Activated CD4-positive, alpha-beta memory T cell treated with anti-CD3 and anti-CD28 coated beads for 36 hours (primary cell): ENCODE measurements around the gene HOTAIR. TPM values are rescaled to one million over a fixed set of nuclear protein-coding genes. Genes with fewer than 3 reads are reported as not detected.

Experiments used
- CTCF ChIA-PET: fragments of 350-600 bp; sonication (Branson Sonifier 250); formaldehyde crosslinking; loops from one replicate; lab custom pipeline; 2021; ENCODE audit warnings: antibody characterized with exemption, inconsistent platforms; lab: Charles Lee
- POLR2A ChIA-PET: fragments of 350-600 bp; sonication (Branson Sonifier 250); formaldehyde crosslinking; loops from one replicate; lab custom pipeline; 2021; ENCODE audit warnings: antibody characterized with exemption; lab: Charles Lee
- DNase-seq: peaks from one replicate; pipeline ENCODE4 v3.0.0-alpha.2; 2020
- H3K27ac Mint-ChIP-seq: one replicate; pipeline ENCODE4 v1.8.0; 2021; ENCODE audit warnings: mixed read lengths
- H3K27me3 Mint-ChIP-seq: one replicate; pipeline ENCODE4 v1.8.0; 2021; ENCODE audit warnings: mixed read lengths
- H3K36me3 Mint-ChIP-seq: one replicate; pipeline ENCODE4 v1.8.0; 2021; ENCODE audit warnings: mixed read lengths
- H3K4me1 Mint-ChIP-seq: one replicate; pipeline ENCODE4 v1.8.0; 2021; ENCODE audit warnings: low read depth, mixed read lengths
- H3K4me3 Mint-ChIP-seq: one replicate; pipeline ENCODE4 v1.8.0; 2021; ENCODE audit warnings: mild to moderate bottlenecking, mixed read lengths
- H3K9me3 Mint-ChIP-seq: one replicate; pipeline ENCODE4 v1.8.0; 2021; ENCODE audit warnings: mixed read lengths
- intact Hi-C: fragments of 100-400 bp; cut with micrococcal nuclease; formaldehyde crosslinking; loops from one replicate; pipeline ENCODE4 v1.15.1; 2023
- total RNA-seq, 2 experiments: library from RNA; stranded (reverse); gene quantifications; one replicate each; pipeline ENCODE4 v1.2.3, GENCODE V29; 2021

HOTAIR gene
- total RNA-seq, 2 experiments from 2014 or later: not detected

DNA sequence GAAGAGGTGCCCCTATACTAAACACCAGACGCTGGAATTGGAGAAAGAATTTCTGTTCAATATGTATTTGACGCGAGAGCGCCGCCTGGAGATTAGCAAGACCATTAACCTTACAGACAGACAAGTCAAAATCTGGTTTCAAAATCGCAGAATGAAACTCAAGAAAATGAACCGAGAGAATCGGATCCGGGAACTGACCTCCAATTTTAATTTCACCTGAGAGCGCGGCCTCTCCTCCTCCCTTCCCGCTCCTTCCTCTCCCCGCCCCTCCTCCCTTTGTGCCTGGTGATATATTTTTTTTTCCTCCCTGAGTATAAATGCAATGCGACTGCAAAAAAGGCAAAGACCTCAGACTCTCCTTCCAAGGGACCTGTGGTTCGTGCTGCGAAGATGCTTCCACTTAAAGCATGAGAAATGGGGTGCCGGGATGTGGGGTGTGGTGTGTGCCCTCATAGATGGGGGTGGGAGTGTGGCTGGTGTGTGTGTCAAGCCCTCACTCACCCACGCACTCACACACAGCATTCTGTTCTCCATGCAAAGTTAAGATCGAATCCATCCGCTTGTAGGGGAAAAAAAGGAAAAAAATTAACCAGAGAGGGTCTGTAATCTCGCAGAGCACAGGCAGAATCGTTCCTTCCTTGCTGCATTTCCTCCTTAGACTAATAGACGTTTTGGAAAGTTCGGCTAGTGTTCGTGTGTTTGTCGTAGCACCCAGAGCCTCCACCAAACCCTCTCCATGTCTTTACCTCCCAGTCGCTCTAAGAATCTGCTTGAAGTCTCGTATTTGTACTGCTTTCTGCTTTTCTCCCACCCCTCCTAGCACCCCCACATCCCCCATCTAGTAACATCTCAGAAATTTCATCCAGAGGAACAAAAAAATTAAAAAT lies 14.7 kb upstream of the HOTAIR start:
- Mint-ChIP-seq H3K36me3 (peaks cover 2% of the 10 kb centered on the region), H3K4me3 (no peak overlapping the region), H3K9me3 (no peaks in the 10 kb centered on the region), H3K27ac (no peak overlapping the region), H3K4me1 (peaks cover 39% of the 10 kb centered on the region), H3K27me3 (peaks cover 89% of the 10 kb centered on the region)
- ChIA-PET POLR2A (no interaction called here), CTCF (interaction anchor here (2.5 to 5.8 kb wide), 4 partner anchors 17 to 243 kb away, joined by 6 to 46 read pairs (median 12); no protein-coding TSS in a partner anchor)
- intact Hi-C loops: loop anchor here (2.0 to 5.0 kb wide), 3 partner anchors 15 to 63 kb away; partner anchors contain the start of genes HOTAIR, HOXC12 and HOXC4
- peak; percentile 53 for DNase-seq

GRCh38 chr12:53988541-53989226 lies 13.9 kb upstream of the HOTAIR start:
- DNase-seq: no peak
- no peak overlapping the region for H3K4me3 Mint-ChIP-seq
- H3K4me1 Mint-ChIP-seq: peaks cover 33% of the 10 kb centered on the region
- no peak overlapping the region for H3K27ac Mint-ChIP-seq
- H3K36me3 Mint-ChIP-seq: no peaks in the 10 kb centered on the region
- no peaks in the 10 kb centered on the region for H3K9me3 Mint-ChIP-seq
- ChIA-PET CTCF (interaction anchor here (0.6 to 5.8 kb wide), 11 partner anchors 8 to 242 kb away, joined by 3 to 46 read pairs (median 4); partner anchors contain the start of gene HOXC8), POLR2A (no interaction called here)
- intact Hi-C loops: loop anchor here (2.0 to 5.0 kb wide), 2 partner anchors 14 to 36 kb away; partner anchors contain the start of genes HOTAIR and HOXC12
- H3K27me3 Mint-ChIP-seq: peaks cover 88% of the 10 kb centered on the region

DNA sequence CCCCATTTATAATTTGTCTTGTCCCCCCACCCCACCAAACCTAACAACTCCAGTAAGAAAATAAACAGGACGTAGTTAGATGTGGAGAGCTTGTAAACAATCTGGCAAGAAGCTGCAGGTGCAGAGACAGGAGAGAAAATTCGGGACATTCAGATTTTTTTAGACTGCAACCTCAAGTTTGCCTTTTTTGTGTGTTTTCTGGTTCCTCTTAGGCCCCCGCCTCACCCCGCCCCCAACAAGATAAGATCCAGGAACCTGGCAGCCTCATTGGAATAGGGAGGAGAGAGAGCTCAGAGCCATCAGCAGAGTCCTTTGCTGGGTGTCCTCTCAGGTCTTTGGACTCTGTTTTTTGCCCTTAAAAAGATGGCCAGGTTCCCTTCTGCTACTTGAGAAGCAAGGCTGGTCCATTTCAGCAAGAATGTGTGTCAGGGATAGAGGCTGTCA lies 13.1 kb upstream of the HOTAIR start:
- Mint-ChIP-seq H3K9me3 (no peaks in the 10 kb centered on the region), H3K27ac (no peak overlapping the region), H3K36me3 (no peaks in the 10 kb centered on the region), H3K4me3 (no peak overlapping the region), H3K4me1 (peaks cover 30% of the 10 kb centered on the region), H3K27me3 (peaks cover 88% of the 10 kb centered on the region)
- CTCF ChIA-PET: interaction anchor here (0.6 to 5.8 kb wide), 15 partner anchors 11 to 241 kb away, joined by 3 to 46 read pairs (median 4); partner anchors contain the start of gene HOXC8
- no peak for DNase-seq
- POLR2A ChIA-PET: no interaction called here
- intact Hi-C loops: loop anchor here (2.0 to 5.0 kb wide), 2 partner anchors 13 to 36 kb away; partner anchors contain the start of genes HOTAIR and HOXC12

DNA sequence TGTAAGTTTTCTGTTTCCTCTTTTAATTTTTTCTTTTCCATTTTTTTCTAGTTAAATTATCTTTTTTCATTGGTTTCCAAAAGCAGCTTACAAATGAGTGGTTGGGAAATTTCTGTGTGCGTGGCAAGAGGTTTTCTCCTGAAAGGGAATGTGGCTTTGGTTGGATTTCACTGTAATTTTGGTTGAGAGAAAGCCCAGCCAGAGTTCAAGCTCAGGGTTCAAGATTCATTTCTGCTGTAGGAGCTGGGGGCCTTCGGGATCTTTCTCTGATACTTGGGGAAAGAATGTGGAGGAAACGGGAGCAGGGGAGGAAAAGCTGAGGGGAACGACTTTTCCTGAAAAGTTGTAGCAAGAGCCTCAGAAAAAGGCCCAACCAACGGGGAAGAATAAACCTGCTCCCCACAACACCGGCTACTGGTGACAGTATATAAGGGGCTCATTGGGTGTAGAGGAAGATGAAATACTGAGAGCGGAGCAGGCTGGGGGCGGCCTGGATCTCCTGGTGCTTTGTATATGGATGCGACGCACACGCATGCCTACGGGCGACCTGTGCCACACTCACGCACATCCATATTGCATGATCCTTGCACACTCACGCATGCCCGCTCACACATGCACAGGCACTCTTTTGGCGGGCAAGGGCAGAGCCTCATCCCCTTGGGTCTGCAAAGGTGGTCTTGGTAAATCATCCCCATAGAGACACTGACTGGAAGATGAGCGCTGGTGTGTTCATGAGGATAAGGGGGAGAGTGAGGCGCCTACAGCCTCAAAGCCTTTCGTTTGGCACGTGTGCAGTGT lies 12.1 kb upstream of the HOTAIR start:
- H3K9me3 Mint-ChIP-seq: no peaks in the 10 kb centered on the region
- ChIA-PET CTCF (interaction anchor here (0.8 to 5.8 kb wide), 10 partner anchors 9 to 240 kb away, joined by 3 to 46 read pairs (median 14); partner anchors contain the start of gene SMUG1), POLR2A (no interaction called here)
- no peak overlapping the region for H3K4me3 Mint-ChIP-seq
- H3K27ac Mint-ChIP-seq: no peak overlapping the region
- peaks cover 30% of the 10 kb centered on the region for H3K4me1 Mint-ChIP-seq
- peaks cover 87% of the 10 kb centered on the region for H3K27me3 Mint-ChIP-seq
- no peaks in the 10 kb centered on the region for H3K36me3 Mint-ChIP-seq
- intact Hi-C loops: loop anchor here (5.0 kb wide), 1 partner anchor 35 kb away; the partner anchor contains the start of gene HOXC12
- no peak for DNase-seq

DNA sequence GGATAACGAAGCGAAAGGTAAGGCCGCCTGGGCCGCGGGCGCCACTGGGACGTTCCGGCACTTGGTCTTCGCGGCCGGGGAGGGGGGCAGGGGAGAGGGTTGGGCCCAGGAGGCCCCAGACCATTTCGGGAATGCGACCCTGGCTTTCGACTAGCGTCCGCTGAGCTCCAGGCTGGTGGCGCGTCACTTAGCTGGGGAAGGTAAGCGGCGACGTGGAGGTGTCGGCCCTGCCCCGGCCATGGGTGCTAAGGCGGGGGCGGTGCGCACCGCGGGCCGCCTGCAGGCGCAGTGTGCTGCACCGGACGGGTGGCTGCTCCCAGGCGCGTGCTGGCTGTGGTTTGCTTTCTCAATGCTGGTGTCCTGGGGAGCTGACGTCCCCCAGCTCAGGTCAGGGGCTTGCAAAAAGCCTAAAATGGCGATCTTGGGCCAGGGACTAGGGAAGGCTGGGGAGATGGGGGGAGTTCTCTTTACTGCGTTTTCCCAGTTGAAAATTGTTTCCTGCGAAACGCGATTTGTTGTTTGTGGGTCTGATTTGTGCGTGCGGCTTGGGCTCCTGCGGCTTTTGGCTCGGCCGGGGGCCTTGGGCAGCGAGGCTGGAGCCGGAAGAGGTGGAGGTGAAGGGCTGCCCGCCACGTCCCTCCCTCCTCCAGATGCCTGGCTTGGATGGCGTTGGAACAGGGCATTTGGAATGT lies 11.4 kb upstream of the HOTAIR start:
- CTCF ChIA-PET: interaction anchor here (0.8 to 5.8 kb wide), 16 partner anchors 10 to 413 kb away, joined by 3 to 46 read pairs (median 7); partner anchors contain the start of genes HOXC5 and SMUG1
- POLR2A ChIA-PET: interaction anchor here (0.6 kb wide), 1 partner anchor 234 kb away, joined by 3 read pairs; no protein-coding TSS in a partner anchor
- Mint-ChIP-seq H3K27ac (no peak overlapping the region), H3K27me3 (peaks cover 87% of the 10 kb centered on the region), H3K36me3 (no peaks in the 10 kb centered on the region), H3K9me3 (no peaks in the 10 kb centered on the region), H3K4me3 (no peak overlapping the region), H3K4me1 (peaks cover 30% of the 10 kb centered on the region)
- intact Hi-C loops: loop anchor here (1.0 to 5.0 kb wide), 2 partner anchors 9 to 34 kb away; partner anchors contain the start of gene HOXC12
- no peak for DNase-seq

- Mint-ChIP-seq H3K4me3 (no peak overlapping the region), H3K4me1 (peaks cover 30% of the 10 kb centered on the region), H3K9me3 (no peaks in the 10 kb centered on the region), H3K36me3 (no peaks in the 10 kb centered on the region), H3K27ac (no peak overlapping the region), H3K27me3 (peaks cover 87% of the 10 kb centered on the region)
- DNase-seq: no peak
- intact Hi-C loops: loop anchor here (1.0 to 5.0 kb wide), 2 partner anchors 10 to 33 kb away; partner anchors contain the start of gene HOXC12
- POLR2A ChIA-PET: no interaction called here
- CTCF ChIA-PET: interaction anchor here (0.8 to 5.8 kb wide), 16 partner anchors 10 to 414 kb away, joined by 3 to 46 read pairs (median 6); partner anchors contain the start of genes HOXC5 and SMUG1
Measured at GRCh38 chr12:53985692-53985993, 10.9 kb upstream of the HOTAIR start.

- H3K36me3 Mint-ChIP-seq: no peaks in the 10 kb centered on the region
- no peaks in the 10 kb centered on the region for H3K9me3 Mint-ChIP-seq
- DNase-seq: peak; percentile 92
- peaks cover 87% of the 10 kb centered on the region for H3K27me3 Mint-ChIP-seq
- intact Hi-C loops: loop anchor here (1.0 to 5.0 kb wide), 3 partner anchors 10 to 33 kb away; partner anchors contain the start of gene HOXC12
- peak within 1 kb of the TSS; percentile 52 for H3K4me3 Mint-ChIP-seq
- H3K27ac Mint-ChIP-seq: no peak within 1 kb of the TSS
- ChIA-PET POLR2A (interaction anchor here (0.5 to 1.2 kb wide), 2 partner anchors 8 to 115 kb away, joined by 3 read pairs; no protein-coding TSS in a partner anchor), CTCF (interaction anchor here (0.6 to 5.8 kb wide), 26 partner anchors 8 to 1732 kb away, joined by 3 to 46 read pairs (median 4); partner anchors contain the start of genes HOXC5, HOXC8 and SMUG1)
- H3K4me1 Mint-ChIP-seq: peaks cover 25% of the 10 kb centered on the region
Measured at GRCh38 chr12:53984901-53985691, 10.3 kb upstream of the HOTAIR start, which contains the start of gene HOXC10. Gene HOXC10 (plus strand): TSS chr12:53985146. CDS start chr12:53985260, 114 bp downstream.

- Mint-ChIP-seq H3K4me1 (peaks cover 15% of the 10 kb centered on the region), H3K4me3 (no peak overlapping the region), H3K27me3 (peaks cover 87% of the 10 kb centered on the region), H3K9me3 (no peaks in the 10 kb centered on the region), H3K27ac (no peak overlapping the region), H3K36me3 (no peaks in the 10 kb centered on the region)
- no peak for DNase-seq
- intact Hi-C loops: loop anchor here (5.0 kb wide), 1 partner anchor 33 kb away; no protein-coding TSS in a partner anchor
- ChIA-PET CTCF (interaction anchor here (1.1 to 5.8 kb wide), 10 partner anchors 9 to 231 kb away, joined by 3 to 46 read pairs (median 12); partner anchors contain the start of genes HOXC8 and SMUG1), POLR2A (interaction anchor here (1.2 kb wide), 1 partner anchor 9 kb away, joined by 3 read pairs; no protein-coding TSS in a partner anchor)
Measured at GRCh38 chr12:53983950-53984572, 9.3 kb upstream of the HOTAIR start.

- intact Hi-C loops: loop anchor here (5.0 kb wide), 1 partner anchor 34 kb away; no protein-coding TSS in a partner anchor
- Mint-ChIP-seq H3K27ac (no peak overlapping the region), H3K27me3 (peaks cover 89% of the 10 kb centered on the region), H3K36me3 (no peaks in the 10 kb centered on the region), H3K9me3 (no peaks in the 10 kb centered on the region), H3K4me3 (no peak overlapping the region), H3K4me1 (peaks cover 13% of the 10 kb centered on the region)
- POLR2A ChIA-PET: no interaction called here
- CTCF ChIA-PET: interaction anchor here (5.4 to 5.8 kb wide), 2 partner anchors 217 to 231 kb away, joined by 21 to 46 read pairs; no protein-coding TSS in a partner anchor
- DNase-seq: no peak
Measured at GRCh38 chr12:53983568-53983949, 8.8 kb upstream of the HOTAIR start.
